ENCODE results near the gene CLEC18C.
"Not testable (repeated sequence)": the region's sequence is repeated elsewhere in the genome, so short reads cannot be mapped to it uniquely, and the experiment has no call there.

Gene CLEC18C

GRCh38 chr16:70173212-70173837 is at the start of gene CLEC18C:
Gene CLEC18C (plus strand): TSS chr16:70173787. CDS start chr16:70174279, 492 bp downstream.
- H3K27me3 ChIP-seq; H3K4me3 ChIP-seq; H3K4me1 ChIP-seq; H3K36me3 ChIP-seq; intact Hi-C loops (cut with DNase I; ENCODE audit: low total_unique reads); H3K27ac ChIP-seq; H3K9me3 ChIP-seq: not testable (repeated sequence)
- DNase-seq = peak in 1 of 2 donors; percentile 48

GRCh38 chr16:70123822-70124221 is 49.8 kb upstream of the CLEC18C start:
- DNase-seq; H3K9me3 ChIP-seq; H3K27ac ChIP-seq; intact Hi-C loops (cut with DNase I; ENCODE audit: low total_unique reads); H3K4me1 ChIP-seq; H3K4me3 ChIP-seq; H3K27me3 ChIP-seq: not testable (repeated sequence)
- peaks cover 46 to 75% (median 65%) of the 10 kb centered on the region in 3 donors for H3K36me3 ChIP-seq

- DNase-seq; intact Hi-C loops (cut with DNase I; ENCODE audit: low total_unique reads); H3K4me1 ChIP-seq; H3K4me3 ChIP-seq; H3K9me3 ChIP-seq; H3K27ac ChIP-seq; H3K27me3 ChIP-seq: not testable (repeated sequence)
- H3K36me3 ChIP-seq = peaks cover 66 to 92% (median 83%) of the 10 kb centered on the region in 3 donors
These were observed 47.4 kb upstream of the CLEC18C start for GRCh38 chr16:70126226-70126625.

- intact Hi-C loops (cut with DNase I; ENCODE audit: low total_unique reads); H3K27me3 ChIP-seq; H3K4me1 ChIP-seq; DNase-seq; H3K27ac ChIP-seq; H3K9me3 ChIP-seq; H3K4me3 ChIP-seq: not testable (repeated sequence)
- peaks cover 61 to 92% (median 77%) of the 10 kb centered on the region in 3 donors for H3K36me3 ChIP-seq
These were observed 45.9 kb upstream of the CLEC18C start for GRCh38 chr16:70127706-70128105.

- H3K4me1 ChIP-seq; H3K27me3 ChIP-seq; intact Hi-C loops (cut with DNase I; ENCODE audit: low total_unique reads); H3K4me3 ChIP-seq; DNase-seq; H3K27ac ChIP-seq; H3K9me3 ChIP-seq: not testable (repeated sequence)
- peaks cover 68 to 92% (median 78%) of the 10 kb centered on the region in 3 donors for H3K36me3 ChIP-seq
These were observed 44.7 kb upstream of the CLEC18C start for GRCh38 chr16:70128844-70129243.

GRCh38 chr16:70135796-70136195 is 37.8 kb upstream of the CLEC18C start:
- H3K9me3 ChIP-seq; H3K27me3 ChIP-seq; intact Hi-C loops (cut with DNase I; ENCODE audit: low total_unique reads); DNase-seq; H3K27ac ChIP-seq; H3K4me3 ChIP-seq; H3K4me1 ChIP-seq: not testable (repeated sequence)
- H3K36me3 ChIP-seq = peaks cover 71 to 100% (median 78%) of the 10 kb centered on the region in 3 donors

GRCh38 chr16:70136595-70136994 is 37.0 kb upstream of the CLEC18C start:
- H3K27me3 ChIP-seq; intact Hi-C loops (cut with DNase I; ENCODE audit: low total_unique reads); DNase-seq; H3K9me3 ChIP-seq; H3K27ac ChIP-seq; H3K4me3 ChIP-seq; H3K4me1 ChIP-seq: not testable (repeated sequence)
- peaks cover 77 to 100% (median 79%) of the 10 kb centered on the region in 3 donors for H3K36me3 ChIP-seq

GRCh38 chr16:70142739-70143138 is 30.8 kb upstream of the CLEC18C start:
- H3K4me1 ChIP-seq; intact Hi-C loops (cut with DNase I; ENCODE audit: low total_unique reads); H3K27me3 ChIP-seq; DNase-seq; H3K9me3 ChIP-seq; H3K27ac ChIP-seq; H3K4me3 ChIP-seq: not testable (repeated sequence)
- peaks cover 64 to 85% (median 72%) of the 10 kb centered on the region in 3 donors for H3K36me3 ChIP-seq

- H3K27ac ChIP-seq; H3K4me3 ChIP-seq; H3K4me1 ChIP-seq; H3K27me3 ChIP-seq; H3K9me3 ChIP-seq; intact Hi-C loops (cut with DNase I; ENCODE audit: low total_unique reads): not testable (repeated sequence)
- peak in 1 of 2 donors; percentile 25 for DNase-seq
- peaks cover 65 to 85% (median 73%) of the 10 kb centered on the region in 3 donors for H3K36me3 ChIP-seq
These were observed 30.2 kb upstream of the CLEC18C start for GRCh38 chr16:70143231-70143895.

- intact Hi-C loops (cut with DNase I; ENCODE audit: low total_unique reads); H3K27me3 ChIP-seq; H3K4me1 ChIP-seq; H3K4me3 ChIP-seq; H3K27ac ChIP-seq; H3K9me3 ChIP-seq: not testable (repeated sequence)
- H3K36me3 ChIP-seq = peaks cover 71 to 85% (median 79%) of the 10 kb centered on the region in 3 donors
- DNase-seq = peak in 1 of 2 donors; percentile 55
These were observed 25.7 kb upstream of the CLEC18C start for GRCh38 chr16:70147853-70148252.

GRCh38 chr16:70148453-70148852 is 25.1 kb upstream of the CLEC18C start:
- peaks cover 71 to 85% (median 79%) of the 10 kb centered on the region in 3 donors for H3K36me3 ChIP-seq
- peak in 1 of 2 donors; percentile 24 for DNase-seq
- H3K27me3 ChIP-seq; intact Hi-C loops (cut with DNase I; ENCODE audit: low total_unique reads); H3K4me3 ChIP-seq; H3K9me3 ChIP-seq; H3K4me1 ChIP-seq; H3K27ac ChIP-seq: not testable (repeated sequence)

GRCh38 chr16:70149296-70149695 is 24.3 kb upstream of the CLEC18C start:
- H3K36me3 ChIP-seq = peaks cover 75 to 87% (median 82%) of the 10 kb centered on the region in 3 donors
- intact Hi-C loops (cut with DNase I; ENCODE audit: low total_unique reads); H3K4me3 ChIP-seq: not testable (repeated sequence)

More at GRCh38 chr16:70149296-70149695, 24.3 kb upstream of the CLEC18C start:
- not testable (repeated sequence) for H3K9me3 ChIP-seq, H3K27me3 ChIP-seq, H3K27ac ChIP-seq, H3K4me1 ChIP-seq
- DNase-seq = peak in 1 of 2 donors; percentile 20

All from tibial artery (tissue), 4 donors.